Measurements from ENCODE around the gene RNF7.
A peak's percentile ranks its signal among the peaks of the same experiment; 100 is the strongest.
"Not testable (repeated sequence)": the region's sequence is repeated elsewhere in the genome, so short reads cannot be mapped to it uniquely, and the experiment has no call there.

RNF7 gene

GRCh38 chr3:141782386-141782932 lies 44.4 kb downstream of the RNF7 start:
- no peak for DNase-seq (ENCODE audit: low read depth)

GRCh38 chr3:141783632-141784031 lies 45.5 kb downstream of the RNF7 start:
- DNase-seq (ENCODE audit: low read depth), result no peak

- DNase-seq (ENCODE audit: low read depth), result no peak
These were observed 46.0 kb downstream of the RNF7 start for GRCh38 chr3:141784096-141784495.

GRCh38 chr3:141784531-141784930 lies 46.4 kb downstream of the RNF7 start:
- no peak for DNase-seq (ENCODE audit: low read depth)

GRCh38 chr3:141788149-141788548 lies 50.1 kb downstream of the RNF7 start:
- no peak for DNase-seq (ENCODE audit: low read depth)

- DNase-seq (ENCODE audit: low read depth), result not testable (repeated sequence)
These were observed 50.7 kb downstream of the RNF7 start for GRCh38 chr3:141788750-141789149.

GRCh38 chr3:141789281-141789680 lies 51.2 kb downstream of the RNF7 start:
- no peak for DNase-seq (ENCODE audit: low read depth)

- DNase-seq (ENCODE audit: low read depth), result no peak
These were observed 52.1 kb downstream of the RNF7 start for GRCh38 chr3:141790171-141790570.

- DNase-seq (ENCODE audit: low read depth), result no peak
These were observed 54.4 kb downstream of the RNF7 start for GRCh38 chr3:141792495-141792894.

GRCh38 chr3:141793476-141794260 lies 55.6 kb downstream of the RNF7 start:
- DNase-seq (ENCODE audit: low read depth), result no peak

GRCh38 chr3:141795276-141795675 lies 57.2 kb downstream of the RNF7 start:
- DNase-seq (ENCODE audit: low read depth), result no peak

- DNase-seq (ENCODE audit: low read depth), result no peak
These were observed 57.6 kb downstream of the RNF7 start for GRCh38 chr3:141795741-141796080.

- peak; percentile 55 for DNase-seq (ENCODE audit: low read depth)
These were observed 58.2 kb downstream of the RNF7 start for GRCh38 chr3:141796081-141796888.
